Activated CD4-positive, CD25-positive, alpha-beta regulatory T cell treated with anti-CD3 and anti-CD28 coated beads, Interleukin-2, amount 50 U/mL, for 24 hours (primary cell): Measurements from ENCODE around the gene KCNB1.

Experiments
- ATAC-seq, 2 donors: fragments of 150-1000 bp; cut with Tn5 transposase; one replicate each; pipeline ENCODE4 v1.10.0; 2021; ENCODE audit warnings: mild to moderate bottlenecking in 1 of 2, moderate library complexity in 1 of 2

The KCNB1 gene

GRCh38 chr20:49349078-49349477 is 133.4 kb downstream of the KCNB1 start:
- ATAC-seq: no peak

- no peak for ATAC-seq
Observed at GRCh38 chr20:49348563-49348962, 133.9 kb downstream of the KCNB1 start.

- ATAC-seq: no peak
Observed at GRCh38 chr20:49347156-49347555, 135.3 kb downstream of the KCNB1 start.

- ATAC-seq: no peak
Observed at GRCh38 chr20:49346682-49347081, 135.8 kb downstream of the KCNB1 start.

GRCh38 chr20:49345524-49345923 is 136.9 kb downstream of the KCNB1 start:
- no peak for ATAC-seq

GRCh38 chr20:49344975-49345374 is 137.5 kb downstream of the KCNB1 start:
- ATAC-seq: no peak

- ATAC-seq: no peak
Observed at GRCh38 chr20:49344140-49344539, 138.3 kb downstream of the KCNB1 start.

GRCh38 chr20:49343246-49343645 is 139.2 kb downstream of the KCNB1 start:
- no peak for ATAC-seq

GRCh38 chr20:49340161-49340966 is 142.1 kb downstream of the KCNB1 start:
- no peak for ATAC-seq

GRCh38 chr20:49339123-49339522 is 143.3 kb downstream of the KCNB1 start:
- ATAC-seq: no peak

GRCh38 chr20:49338061-49338460 is 144.4 kb downstream of the KCNB1 start:
- ATAC-seq: no peak

- no peak for ATAC-seq
Observed at GRCh38 chr20:49337357-49337756, 145.1 kb downstream of the KCNB1 start.

GRCh38 chr20:49336786-49337185 is 145.7 kb downstream of the KCNB1 start:
- ATAC-seq: no peak

GRCh38 chr20:49335476-49335875 is 147.0 kb downstream of the KCNB1 start:
- ATAC-seq: no peak

GRCh38 chr20:49330701-49331615 is 151.5 kb downstream of the KCNB1 start:
- no peak for ATAC-seq

GRCh38 chr20:49328790-49329189 is 153.7 kb downstream of the KCNB1 start:
- ATAC-seq: no peak

- ATAC-seq: no peak
Observed at GRCh38 chr20:49326026-49326425, 156.4 kb downstream of the KCNB1 start.

GRCh38 chr20:49324306-49324705 is 158.2 kb downstream of the KCNB1 start:
- no peak for ATAC-seq

GRCh38 chr20:49323622-49324238 is 158.7 kb downstream of the KCNB1 start:
- peak; percentile 80 to 81 for ATAC-seq

- no peak for ATAC-seq
Observed at GRCh38 chr20:49320460-49320859, 162.0 kb downstream of the KCNB1 start.

- no peak for ATAC-seq
Observed at GRCh38 chr20:49319208-49319809, 163.2 kb downstream of the KCNB1 start.

- peak; percentile 28 to 30 for ATAC-seq
Observed at GRCh38 chr20:49318430-49319207, 163.8 kb downstream of the KCNB1 start.
